ENCODE data around the gene ACTL6B.

ACTL6B gene

DNA sequence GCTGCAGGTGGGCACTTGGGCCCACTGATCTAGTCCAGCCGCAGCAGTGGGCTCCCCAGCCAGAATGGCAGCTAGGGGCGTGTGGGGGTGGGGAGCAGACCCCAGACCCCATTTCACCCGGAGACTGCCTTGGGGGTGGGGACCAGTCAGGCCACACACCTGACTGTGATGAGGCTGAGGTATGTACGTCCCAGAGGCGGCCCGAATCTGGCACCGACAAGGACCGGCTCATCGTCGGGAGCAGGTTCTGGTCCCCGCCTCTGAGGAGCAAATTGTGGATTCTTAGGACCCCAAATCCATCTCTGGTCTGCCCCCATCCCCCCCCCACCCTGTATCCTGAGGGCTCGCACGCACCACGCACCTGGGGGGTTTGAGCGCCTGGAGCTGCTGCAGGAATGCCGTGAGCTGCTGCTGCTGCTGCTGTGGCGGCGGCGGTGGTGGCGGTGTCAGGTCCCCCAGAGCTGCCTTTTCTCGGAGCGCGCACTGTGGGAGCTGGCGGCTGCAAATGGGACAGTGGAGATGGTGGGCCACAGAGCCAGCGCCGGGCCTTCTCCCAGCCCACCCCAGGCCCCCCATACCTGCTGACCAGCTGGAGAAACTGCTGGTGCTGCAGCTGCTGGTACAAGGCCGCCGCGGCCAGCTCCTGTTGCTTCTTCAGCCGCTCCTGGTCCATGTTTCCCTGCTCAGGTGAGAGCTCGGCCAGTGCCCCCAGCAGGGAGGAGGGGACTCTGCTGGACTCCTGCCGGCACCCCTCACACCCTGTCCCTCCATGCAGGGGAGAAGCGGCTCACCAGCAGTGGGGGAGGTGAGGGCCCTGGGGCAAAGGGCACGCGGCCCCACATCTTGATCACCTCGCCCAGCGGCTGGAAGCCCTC lies 27.6 kb upstream of the ACTL6B start:
- DNase-seq = no peak

GRCh38 chr7:100682991-100683658 lies 26.9 kb upstream of the ACTL6B start:
- no peak for DNase-seq

DNA sequence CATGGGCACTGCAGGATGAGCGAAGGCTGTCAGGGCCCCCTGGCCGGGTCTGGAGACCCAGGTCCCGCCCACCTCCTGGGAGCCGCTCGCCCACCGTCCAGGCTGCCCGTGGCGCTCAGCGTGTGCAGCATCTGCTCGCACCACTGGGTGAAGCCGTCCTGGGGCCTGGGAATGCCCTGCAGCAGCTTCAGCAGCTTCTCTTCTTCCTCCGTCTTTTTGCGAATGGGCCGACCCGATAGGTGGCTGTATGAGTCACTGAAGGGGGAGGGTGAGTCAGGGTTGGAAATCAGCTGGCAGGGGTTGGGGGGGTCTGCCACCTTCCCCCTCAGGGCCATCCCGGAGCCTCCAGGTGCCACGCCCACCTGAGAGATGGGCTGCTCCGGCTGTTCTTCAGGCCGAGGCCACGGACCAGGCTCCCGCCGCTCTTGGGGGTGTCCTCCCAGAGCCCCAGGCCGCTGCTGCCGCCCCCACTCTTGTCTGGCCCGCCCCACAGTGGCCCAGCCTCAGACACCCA lies 26.0 kb upstream of the ACTL6B start:
- peak; percentile 31 for DNase-seq

DNA sequence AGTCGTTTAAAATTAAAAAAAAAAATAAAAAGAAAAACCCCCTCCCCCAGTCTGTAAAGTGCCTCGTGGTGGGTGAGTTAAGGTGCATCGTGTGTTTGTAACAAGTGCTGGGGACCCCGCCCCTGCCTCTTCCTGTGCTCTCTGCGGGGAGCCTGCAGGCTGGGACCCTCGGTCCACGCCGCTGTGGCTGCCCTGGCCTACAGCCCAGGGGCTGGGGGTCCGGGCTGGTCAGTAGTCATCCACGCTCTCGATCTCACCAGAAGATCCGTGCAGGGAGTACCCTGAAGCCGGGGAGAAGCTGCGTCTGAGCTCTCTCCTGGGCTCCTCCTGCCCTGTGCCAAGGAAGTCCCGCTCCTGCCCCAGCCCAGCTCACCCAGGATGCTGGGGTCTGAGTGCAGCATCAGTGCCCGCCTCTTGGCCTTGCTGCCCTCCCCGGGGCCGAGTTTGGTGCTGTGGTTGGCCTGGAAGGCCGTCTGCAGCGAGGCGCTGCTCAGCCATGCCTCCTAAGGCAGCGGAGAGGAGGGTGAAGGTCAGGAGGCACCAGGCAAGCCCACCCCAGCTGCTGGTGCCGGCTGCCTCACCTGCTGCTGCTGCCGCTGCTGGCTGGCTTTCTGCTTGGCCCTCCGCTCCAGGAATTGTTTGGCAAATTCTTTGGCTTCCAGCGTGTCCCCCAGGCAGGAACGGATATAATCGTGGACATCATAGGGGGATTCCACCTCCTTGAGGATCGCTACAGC lies 25.4 kb upstream of the ACTL6B start:
- DNase-seq = no peak

DNA sequence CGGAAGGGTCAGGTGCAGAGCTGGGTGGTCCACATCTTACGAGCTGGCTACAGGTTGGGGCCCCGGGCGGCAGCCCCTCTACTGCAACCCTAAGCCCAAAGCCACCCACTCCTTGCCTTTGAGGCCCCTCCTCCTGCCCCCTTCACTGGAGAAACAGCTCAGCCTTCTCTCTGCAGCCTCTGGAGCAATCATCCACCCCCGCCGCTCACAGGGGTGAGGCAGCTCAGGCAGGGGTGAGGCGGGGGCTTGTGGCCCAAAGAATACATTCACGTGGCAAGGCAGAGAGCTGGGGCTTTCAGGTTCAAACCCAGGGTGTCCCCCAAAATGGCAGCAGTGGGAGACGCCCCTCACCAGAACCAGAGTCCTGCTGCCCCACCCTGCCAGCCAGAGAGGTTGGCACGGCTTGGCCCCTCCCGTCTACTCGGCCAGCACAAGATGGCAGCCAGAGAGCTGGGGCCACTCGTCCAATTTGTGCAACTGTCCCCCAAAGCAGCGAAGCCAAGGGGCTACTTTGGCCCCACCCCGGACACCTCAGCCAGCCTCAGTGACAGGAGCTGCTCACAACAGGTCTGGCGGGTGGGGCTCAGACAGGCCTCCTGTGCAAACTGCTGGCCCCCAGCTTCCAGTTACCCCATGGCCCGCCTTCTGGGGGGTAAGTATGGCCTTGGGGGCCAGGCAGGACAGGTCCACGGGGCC lies 24.5 kb upstream of the ACTL6B start:
- no peak for DNase-seq

GRCh38 chr7:100679927-100680575 lies 23.8 kb upstream of the ACTL6B start:
- no peak for DNase-seq

DNA sequence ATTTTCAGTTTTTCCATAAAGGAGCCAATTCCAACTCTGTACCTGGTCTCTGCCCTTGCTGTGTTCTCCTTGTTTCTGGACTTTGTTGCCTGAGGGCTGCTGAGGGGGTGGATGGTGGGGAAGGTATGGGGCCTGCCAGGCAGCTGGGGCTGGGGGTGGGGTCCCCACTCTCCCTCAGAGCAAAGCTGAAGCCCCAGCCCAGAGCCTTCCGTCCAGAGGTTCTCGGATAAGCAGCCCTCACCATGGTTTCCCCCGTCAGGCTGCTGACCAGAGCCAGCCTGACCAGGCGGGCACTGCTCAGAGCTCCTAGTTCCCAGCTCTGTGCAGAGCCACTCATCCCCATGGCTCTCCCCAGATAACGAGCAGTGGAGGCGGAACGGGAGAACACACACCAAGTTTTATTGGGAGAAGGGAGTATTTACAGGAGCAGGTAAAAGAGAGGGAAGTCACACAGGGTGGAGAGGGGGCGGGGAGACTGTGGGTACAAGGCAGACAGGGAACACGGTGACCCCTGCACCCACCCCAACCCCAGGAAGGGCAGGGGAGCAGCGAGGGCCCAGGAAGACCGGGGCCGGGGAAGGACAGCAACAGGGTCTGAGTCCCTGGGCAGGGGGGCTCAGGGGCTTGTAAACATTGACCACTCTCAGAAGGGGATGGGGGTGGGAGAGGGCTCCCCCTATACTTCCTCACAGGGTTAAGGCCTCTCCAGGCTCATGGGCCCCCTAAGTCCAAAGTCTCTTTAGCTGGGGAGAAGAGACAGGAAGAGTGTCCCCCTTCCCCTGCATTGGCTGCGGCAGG lies 23.1 kb upstream of the ACTL6B start:
- DNase-seq = no peak

GRCh38 chr7:100678291-100678984 lies 22.2 kb upstream of the ACTL6B start:
- DNase-seq = no peak

- no peak for DNase-seq
Measured at GRCh38 chr7:100677308-100678267, 21.3 kb upstream of the ACTL6B start.

GRCh38 chr7:100676501-100677306 lies 20.5 kb upstream of the ACTL6B start:
- no peak for DNase-seq

DNA sequence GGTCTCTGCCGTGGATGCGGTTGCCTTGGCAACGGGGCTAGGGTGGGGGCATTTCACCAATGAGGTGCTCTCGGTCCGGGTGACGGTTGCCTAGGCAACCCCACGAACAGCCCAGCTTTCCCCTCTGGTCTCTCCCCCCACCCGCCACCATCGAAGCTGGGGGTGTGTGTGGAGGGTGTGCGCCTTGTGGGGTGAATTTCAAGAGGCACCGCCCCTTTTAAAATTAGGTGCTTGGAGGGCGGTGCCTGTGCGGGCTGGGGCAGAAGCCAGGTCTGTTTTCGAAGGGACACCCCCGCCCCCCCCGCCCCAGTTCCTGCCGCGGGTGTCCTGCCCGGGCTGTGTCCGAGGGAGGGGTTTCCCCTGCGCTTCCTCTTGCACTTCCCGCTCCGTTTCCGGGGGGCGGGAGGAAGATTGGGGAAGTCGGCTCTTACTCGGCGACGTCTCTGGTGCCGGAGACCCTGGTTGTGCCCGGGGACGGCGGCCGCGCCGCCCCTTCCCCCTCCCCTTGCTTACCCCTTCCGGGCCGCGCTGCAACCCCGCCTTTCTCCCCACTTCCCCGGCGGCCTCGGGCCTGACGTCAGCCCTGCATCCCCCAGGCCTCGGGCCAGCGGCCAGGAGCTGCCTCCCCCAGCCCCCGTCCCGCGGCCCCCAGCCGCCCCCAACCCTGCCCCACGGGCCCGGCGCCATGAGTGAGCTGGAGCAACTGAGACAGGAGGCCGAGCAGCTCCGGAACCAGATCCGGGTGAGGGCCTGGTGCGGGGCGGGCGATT lies 19.5 kb upstream of the ACTL6B start:
- DNase-seq = peak; percentile 69

DNA sequence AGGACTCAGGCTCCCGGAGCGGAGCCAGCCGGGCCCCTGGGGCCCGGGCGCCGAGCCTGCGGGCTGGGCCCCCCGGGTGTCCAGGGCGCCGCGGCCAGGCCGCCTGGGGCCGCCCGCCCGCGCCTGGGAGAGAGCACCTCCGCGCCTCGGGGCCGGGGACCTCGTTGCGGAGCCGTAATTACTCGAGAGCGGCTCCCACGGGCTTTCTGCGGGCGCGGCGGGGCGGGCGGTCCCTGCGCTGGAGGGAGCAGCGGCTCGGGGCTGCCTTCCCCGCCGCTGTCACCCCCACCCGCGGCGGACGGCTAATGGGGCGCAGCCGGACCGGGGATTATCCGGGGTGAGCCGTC lies 18.8 kb upstream of the ACTL6B start:
- DNase-seq = no peak

DNA sequence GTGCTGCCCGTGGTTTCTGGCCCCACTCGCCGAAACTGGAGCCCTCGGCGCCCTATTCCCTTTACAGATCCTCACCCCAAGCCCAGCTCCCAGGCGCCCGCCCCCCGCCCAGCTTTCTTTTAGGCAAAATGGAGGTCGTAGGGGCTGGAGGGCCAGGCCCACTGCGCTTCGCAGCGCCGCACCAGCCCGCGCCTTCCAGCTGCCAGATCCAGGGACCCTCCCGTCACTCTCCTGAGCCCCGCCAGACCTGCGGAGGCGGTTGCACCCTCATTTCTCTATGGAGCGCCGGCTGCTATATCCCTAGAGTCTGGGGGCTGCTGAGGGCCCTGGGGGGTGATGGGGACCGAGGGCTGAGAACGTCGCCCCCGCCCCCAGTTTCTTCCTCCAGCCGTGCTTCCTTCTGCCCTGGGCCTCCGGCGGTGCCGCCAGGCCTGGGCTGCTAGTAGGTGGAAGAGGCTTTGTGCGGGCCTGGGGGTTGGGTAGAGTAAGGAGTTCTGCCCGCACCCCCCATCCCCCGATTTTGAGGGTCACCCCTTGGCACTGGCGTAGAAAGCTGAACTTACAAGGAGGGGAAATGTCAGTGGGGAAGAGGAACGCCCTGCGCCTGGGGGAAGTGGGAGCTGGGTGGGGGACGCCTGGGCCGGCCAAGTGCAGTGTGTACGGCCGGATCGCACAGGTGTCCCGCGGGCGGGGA lies 18.3 kb upstream of the ACTL6B start:
- no peak for DNase-seq

DNA sequence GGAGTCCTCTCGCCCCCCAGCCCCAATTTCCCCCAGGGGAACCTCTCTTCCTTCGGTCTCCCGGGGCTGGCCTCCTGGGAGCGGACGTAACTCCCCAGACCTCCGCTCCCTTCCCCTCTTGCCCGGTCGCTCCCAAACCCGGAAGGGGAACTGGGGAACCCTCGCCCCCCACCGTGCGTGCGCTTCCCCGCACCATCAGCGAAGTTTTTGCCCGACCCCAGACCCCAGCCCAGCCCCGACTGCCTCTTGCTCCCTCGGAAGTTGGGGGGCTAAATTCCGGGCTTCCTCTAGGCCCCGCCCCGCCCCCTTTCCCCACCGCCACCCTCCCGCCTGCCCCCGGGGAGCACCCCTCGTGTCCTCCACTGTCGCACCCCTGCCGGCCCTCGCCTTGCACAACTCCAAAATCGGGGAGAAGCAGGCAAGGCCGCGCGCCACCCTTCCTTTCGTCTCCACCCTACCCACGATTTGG lies 17.7 kb upstream of the ACTL6B start:
- DNase-seq = no peak

DNA sequence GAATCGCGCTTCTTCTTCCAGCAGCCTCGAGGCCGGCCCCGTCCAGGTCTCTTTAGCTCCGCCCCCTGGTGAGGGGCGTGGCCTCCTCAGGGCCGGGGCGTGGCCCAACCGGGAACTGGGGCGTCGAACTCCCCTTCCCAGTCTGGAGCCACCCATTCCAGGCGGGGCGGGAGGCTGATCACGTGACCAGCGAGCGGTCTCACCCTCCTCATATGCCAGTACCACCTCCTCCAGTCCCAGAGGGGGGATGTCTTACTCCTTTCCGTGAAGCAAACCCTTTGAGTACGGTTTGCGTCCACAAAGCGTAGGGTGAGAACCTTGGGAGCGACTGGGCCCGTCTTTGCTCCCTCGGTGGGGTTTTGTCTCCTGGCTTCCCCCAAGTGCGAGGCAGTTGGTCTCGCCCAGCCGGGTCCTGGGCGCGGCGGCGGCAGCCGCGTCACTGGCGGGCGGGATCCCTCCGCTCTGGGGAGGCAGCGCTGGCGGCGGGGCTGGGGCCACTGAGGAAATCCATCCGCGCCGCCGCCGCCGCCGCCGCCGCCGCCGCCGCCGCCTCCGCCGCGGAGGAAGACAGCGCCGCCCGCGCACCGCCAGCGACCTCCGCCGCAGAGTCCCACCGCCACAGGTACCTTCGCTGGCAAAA lies 17.2 kb upstream of the ACTL6B start, which contains the start of gene GNB2:
Gene GNB2 (plus strand): TSS at position 439 of the 640 bp plus-strand sequence. CDS start 2,526 bp downstream, outside the sequence.
- DNase-seq = peak; percentile 100
